Stimulated activated CD8-positive, alpha-beta memory T cell treated with anti-CD3 and anti-CD28 coated beads, Interleukin-7, amount 100 ng/mL, for 1 hour (primary cell): ENCODE data around the gene AGMO.

Experiments
- DNase-seq, 2 donors: peaks; one replicate each; pipeline ENCODE4 v3.0.0-alpha.2; 2020; ENCODE audit warnings: low read depth in 2 of 2

Gene AGMO

DNA sequence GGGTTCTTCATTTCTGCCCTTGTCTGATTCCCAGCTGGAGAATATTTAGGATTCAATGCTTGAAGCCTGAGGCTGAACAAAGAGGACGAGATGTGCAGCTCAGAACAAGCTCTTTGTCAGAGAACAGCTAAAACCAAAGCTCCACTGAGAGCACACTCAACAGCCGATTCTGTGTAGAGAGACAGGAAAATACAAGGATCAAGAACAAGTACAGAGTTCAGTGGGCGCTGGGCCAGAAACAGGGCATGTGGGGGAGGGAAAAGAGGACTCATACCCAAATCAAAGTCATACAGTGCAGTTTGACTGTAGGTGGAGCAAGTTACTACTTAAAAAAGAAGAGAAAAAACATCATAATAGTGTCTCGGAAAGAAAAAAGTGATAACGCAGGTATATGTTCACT, at the start of gene AGMO:
AGMO (minus strand) TSS at position 181 of the 400 bp plus-strand sequence.
- no peak for DNase-seq

DNA sequence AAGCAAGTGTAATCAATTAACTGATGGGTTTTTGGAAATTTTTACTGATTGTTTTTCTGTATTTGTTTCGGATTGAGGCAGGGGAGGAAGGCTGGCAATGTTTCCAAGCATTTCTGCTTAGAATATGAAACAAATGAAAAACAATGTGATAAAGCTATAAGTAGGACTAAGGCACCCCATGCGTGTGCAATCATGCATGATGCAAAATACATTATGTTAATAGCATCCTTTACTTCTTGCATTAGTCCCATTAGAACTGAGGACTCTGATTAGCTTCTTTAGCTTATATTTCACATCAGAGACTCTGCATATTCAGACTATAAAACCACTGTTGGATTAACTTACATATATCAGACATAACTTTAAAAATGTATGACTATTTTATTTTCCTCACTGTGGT, 48.7 kb upstream of the AGMO start:
- DNase-seq, result no peak

GRCh38 chr7:15609287-15609686, 47.5 kb upstream of the AGMO start:
- no peak for DNase-seq

- no peak for DNase-seq
Measured at GRCh38 chr7:15607529-15608210, 45.9 kb upstream of the AGMO start.

DNA sequence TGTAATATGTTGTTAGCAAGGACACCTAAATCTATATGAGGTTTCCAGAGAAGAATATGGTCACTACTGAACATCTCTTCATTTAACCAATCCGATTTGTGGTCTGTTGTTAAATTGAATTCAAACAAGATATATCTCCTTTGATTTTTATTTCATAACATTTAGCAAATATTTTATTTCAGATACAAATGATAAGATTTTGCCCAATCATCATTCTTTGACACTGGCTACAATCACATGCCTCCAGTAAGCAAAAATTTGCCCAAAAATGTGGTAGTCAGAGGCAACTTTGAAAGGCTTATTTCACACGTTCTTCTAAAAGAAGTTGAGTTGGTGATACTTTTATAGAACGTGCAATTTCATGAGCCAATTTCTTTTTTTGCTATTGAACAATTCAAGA, 44.7 kb upstream of the AGMO start:
- DNase-seq, result no peak

- no peak for DNase-seq
Measured at GRCh38 chr7:15604166-15604565, 42.4 kb upstream of the AGMO start.

GRCh38 chr7:15603124-15603523, 41.3 kb upstream of the AGMO start:
- no peak for DNase-seq

- no peak for DNase-seq
Measured at GRCh38 chr7:15602236-15602635, 40.4 kb upstream of the AGMO start.

- no peak for DNase-seq
Measured at GRCh38 chr7:15601175-15601574, 39.4 kb upstream of the AGMO start.

- DNase-seq, result no peak
Measured at GRCh38 chr7:15600298-15600697, 38.5 kb upstream of the AGMO start.

DNA sequence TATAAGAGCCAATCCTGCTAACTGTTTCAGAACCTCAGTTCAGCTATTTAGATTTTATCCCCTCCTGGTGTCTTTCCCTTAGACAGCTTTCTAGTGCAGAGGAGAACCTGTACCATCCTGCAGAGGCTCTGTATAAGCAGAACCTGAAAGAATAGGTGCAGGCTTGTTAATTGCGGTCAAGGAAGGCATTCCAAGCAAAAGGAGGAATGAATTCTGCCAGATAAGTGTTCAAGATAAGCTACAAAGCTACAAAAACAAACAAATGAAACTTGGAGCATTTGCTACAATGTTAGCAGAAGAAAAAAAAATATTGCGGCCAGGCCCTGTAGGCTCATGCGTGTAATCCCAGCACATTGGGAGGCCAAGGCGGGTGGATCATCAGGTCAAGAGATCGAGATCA, 32.6 kb upstream of the AGMO start:
- no peak for DNase-seq

DNA sequence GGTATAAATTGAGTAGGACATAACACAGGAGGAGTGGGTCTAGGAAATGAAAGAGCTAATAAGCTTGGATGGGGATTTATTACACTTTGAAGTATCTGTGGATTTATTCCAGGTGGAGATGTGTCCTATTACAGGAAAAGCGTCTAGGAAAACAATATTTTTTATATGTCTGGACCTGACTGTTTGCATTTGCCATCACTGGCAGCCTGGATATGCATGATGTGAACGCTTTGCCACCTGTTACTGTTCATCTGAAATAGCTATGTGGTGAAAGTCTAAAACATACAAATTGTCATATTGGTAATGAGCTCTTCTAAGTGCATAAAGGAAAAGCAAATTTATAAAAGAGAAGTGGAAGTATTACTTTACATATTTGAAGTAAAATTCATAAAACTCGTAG, 31.6 kb upstream of the AGMO start:
- DNase-seq, result no peak

GRCh38 chr7:15586266-15586665, 24.5 kb upstream of the AGMO start:
- no peak for DNase-seq

DNA sequence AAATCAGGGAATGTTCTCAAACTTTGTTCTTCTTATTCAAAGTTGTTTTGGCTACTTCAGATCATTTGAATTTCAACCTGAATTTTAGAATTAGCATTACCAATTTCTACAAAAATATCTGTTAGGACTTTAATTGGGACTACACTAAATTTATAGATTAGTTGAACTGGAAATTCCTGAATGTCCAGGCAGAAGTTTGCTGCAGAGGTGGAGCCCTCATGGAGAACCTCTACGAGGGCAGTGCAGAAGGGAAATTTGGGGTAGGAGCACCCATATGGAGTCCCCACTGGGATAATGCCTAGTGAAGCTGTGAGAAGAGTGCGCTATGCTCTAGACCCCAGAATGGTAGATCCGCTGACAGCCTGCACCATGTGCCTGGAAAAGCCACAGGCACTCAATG, 22.8 kb upstream of the AGMO start:
- DNase-seq, result no peak

GRCh38 chr7:15582773-15583172, 21.0 kb upstream of the AGMO start:
- DNase-seq, result no peak

DNA sequence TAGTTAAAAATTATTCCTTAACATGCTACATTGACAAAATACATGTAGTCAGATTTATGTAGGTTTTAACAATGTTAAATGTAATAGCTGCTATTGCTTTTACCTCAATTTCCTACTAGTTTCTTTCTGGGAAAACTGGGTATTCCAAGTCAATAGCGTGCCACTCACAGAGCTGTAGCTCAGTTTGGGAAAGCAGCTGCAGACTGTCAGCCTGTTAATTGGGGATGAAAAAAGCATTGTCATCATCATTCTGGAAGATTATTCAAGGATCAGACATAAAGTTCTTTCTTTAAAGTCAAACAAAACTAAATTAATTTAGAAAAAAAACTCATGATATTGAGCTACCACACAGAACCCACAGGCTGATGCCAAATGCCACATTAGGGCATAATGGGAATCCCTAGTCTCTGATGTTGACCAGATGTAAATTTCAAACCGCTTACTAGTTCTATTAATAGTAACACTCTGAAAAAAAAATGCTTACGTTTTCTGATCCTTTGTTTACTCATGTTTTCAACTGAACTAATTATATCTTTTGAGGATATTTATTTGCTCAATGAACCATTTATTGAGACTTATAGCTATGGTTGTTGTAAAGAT, 19.6 kb upstream of the AGMO start:
- DNase-seq, result no peak

GRCh38 chr7:15580604-15581351, 19.0 kb upstream of the AGMO start:
- DNase-seq, result no peak

- DNase-seq, result no peak
Measured at GRCh38 chr7:15577600-15577999, 15.8 kb upstream of the AGMO start.

GRCh38 chr7:15571301-15571878, 9.6 kb upstream of the AGMO start:
- DNase-seq, result no peak

DNA sequence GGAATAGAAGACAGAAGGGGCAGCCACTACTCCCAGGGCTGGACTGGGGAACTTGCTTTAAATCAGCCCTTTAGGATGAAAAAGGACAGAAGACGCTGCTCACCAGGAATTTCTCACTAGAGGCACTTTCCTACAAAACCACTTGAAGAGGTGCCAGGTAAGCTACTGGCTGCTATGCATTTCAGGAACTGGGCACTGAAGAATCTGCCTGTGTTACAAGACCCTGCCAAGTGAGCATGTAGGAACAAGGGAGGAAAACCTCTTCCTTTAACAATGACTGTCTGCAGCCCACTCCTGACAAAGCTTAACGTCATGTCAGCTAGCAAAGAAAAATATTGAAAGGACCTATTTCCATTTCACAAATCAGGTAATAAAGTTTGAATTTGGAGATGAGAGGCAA, 5.8 kb upstream of the AGMO start:
- DNase-seq, result no peak

DNA sequence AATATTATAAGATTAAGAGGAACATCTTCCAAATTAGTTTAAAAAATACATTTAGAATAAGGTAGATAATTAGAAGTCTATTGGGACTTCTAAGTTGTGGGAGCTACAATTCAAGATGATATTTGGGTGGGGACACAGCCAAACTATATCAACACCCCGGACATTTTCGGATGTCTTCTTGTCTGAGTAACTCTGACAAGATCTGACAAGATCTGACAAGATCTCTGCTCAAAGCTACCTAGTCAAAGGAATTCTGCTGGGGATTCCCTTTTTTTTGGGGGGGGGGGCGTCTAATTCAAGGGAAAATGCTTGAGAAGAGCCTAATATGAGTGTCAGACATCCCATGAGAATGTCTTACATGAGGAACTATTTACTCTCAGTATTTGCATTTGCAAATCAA, 5.2 kb upstream of the AGMO start:
- no peak for DNase-seq

- DNase-seq, result no peak
Measured at GRCh38 chr7:15566476-15566875, 4.7 kb upstream of the AGMO start.

DNA sequence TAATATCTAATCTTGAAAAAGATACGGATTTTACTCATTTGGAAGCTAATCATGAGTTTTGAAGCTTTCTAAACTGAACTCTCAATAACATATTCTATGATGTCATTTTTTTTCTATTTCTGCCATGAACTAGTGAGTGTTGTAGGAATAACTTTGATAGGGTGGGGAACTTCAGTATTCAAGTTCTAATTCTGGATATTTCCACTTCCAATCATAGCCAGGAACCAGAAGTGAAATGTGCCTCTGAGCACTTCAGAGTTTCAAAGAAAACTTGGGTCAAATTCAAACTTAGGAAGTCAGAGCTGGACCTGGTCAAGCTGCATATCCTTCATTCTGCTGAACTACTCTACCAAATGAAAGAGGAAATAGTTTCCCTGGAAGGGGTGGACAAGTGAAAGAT, 847 bp downstream of the AGMO start:
- no peak for DNase-seq
